Lower leg skin (tissue), 3 donors: ENCODE measurements around the gene ENTPD7.

ENCODE experiments used
- CTCF ChIP-seq, 3 donors: fragments of 450-650 bp; IDR thresholded peaks; one replicate each; pipeline ENCODE4 v1.5.1; 2016; ENCODE audit warnings: antibody characterized with exemption in 3 of 3, mild to moderate bottlenecking in 3 of 3, moderate library complexity in 2 of 3
- POLR2A ChIP-seq, 2 donors: fragments of 450-650 bp; IDR thresholded peaks; one replicate each; pipeline ENCODE4 v1.6.1; 2016 to 2017; ENCODE audit warnings: antibody characterized with exemption in 2 of 2, mild to moderate bottlenecking in 1 of 2, moderate library complexity in 1 of 2

GRCh38 chr10:99674762-99675161 is 15.5 kb downstream of the ENTPD7 start:
- TF ChIP-seq CTCF (IDR thresholded peaks at IDR 0.05): no peak
- TF ChIP-seq POLR2A (IDR thresholded peaks at IDR 0.05): no peak
